NT2/D1 (cell line): ENCODE results near the gene PTPRN2.

Experiments used
- DNase-seq: peaks from one replicate; pipeline ENCODE4 v3.0.0-alpha.2; 2011; ENCODE audit warnings: low read depth, low spot score
- H3K27me3 ChIP-seq: 2 replicates; pipeline ENCODE4 v1.6.0; 2011; ENCODE audit warnings: mild to moderate bottlenecking; ENCODE audit not compliant: insufficient read length, insufficient read depth
- H3K36me3 ChIP-seq: 2 replicates; pipeline ENCODE4 v1.6.1; 2011; ENCODE audit warnings: mild to moderate bottlenecking, low read length, mixed read lengths; ENCODE audit not compliant: insufficient read depth, insufficient read length
- H3K4me1 ChIP-seq: 2 replicates; pipeline ENCODE4 v1.5.1; 2011; ENCODE audit not compliant: insufficient read depth, insufficient read length
- H3K4me3 ChIP-seq: 2 replicates; pipeline ENCODE4 v1.5.1; 2011; ENCODE audit warnings: low read depth; ENCODE audit not compliant: insufficient read length
- H3K9ac ChIP-seq: 2 replicates; pipeline ENCODE4 v1.6.0; 2011; ENCODE audit warnings: low read depth; ENCODE audit not compliant: insufficient read length
- H3K9me3 ChIP-seq: 2 replicates; pipeline ENCODE4 v1.5.1; 2011; ENCODE audit warnings: mild to moderate bottlenecking, low read length; ENCODE audit not compliant: insufficient read depth
- SUZ12 ChIP-seq: IDR thresholded peaks from 2 replicates; pipeline ENCODE4 v1.6.1; 2011; ENCODE audit not compliant: insufficient read length, insufficient read depth; ENCODE audit errors: extremely low read depth
- YY1 ChIP-seq: IDR thresholded peaks from 2 replicates; pipeline ENCODE4 v1.6.1; 2011; ENCODE audit not compliant: insufficient read length, insufficient read depth
- ZNF274 ChIP-seq: IDR thresholded peaks from 2 replicates; pipeline ENCODE4 v1.6.1; 2011; ENCODE audit warnings: mild to moderate bottlenecking, low read depth, low read length

The PTPRN2 gene

GRCh38 chr7:157556642-157556944 is 1031.0 kb downstream of the PTPRN2 start:
- Histone ChIP-seq H3K36me3 (no peaks in the 10 kb centered on the region), H3K9me3 (no peaks in the 10 kb centered on the region), H3K4me3 (no peak overlapping the region), H3K27me3 (no peaks in the 10 kb centered on the region), H3K9ac (no peak overlapping the region), H3K4me1 (no peaks in the 10 kb centered on the region)
- DNase-seq = no peak
- TF ChIP-seq ZNF274 (no peak), YY1 (no peak), SUZ12 (no peak)

GRCh38 chr7:157555944-157556641 is 1031.5 kb downstream of the PTPRN2 start:
- TF ChIP-seq YY1 (no peak), SUZ12 (no peak), ZNF274 (no peak)
- Histone ChIP-seq H3K4me3 (no peak overlapping the region), H3K9ac (no peak overlapping the region), H3K4me1 (no peaks in the 10 kb centered on the region), H3K9me3 (no peaks in the 10 kb centered on the region), H3K36me3 (no peaks in the 10 kb centered on the region), H3K27me3 (no peaks in the 10 kb centered on the region)
- DNase-seq = no peak

- Histone ChIP-seq H3K27me3 (no peaks in the 10 kb centered on the region), H3K9me3 (no peaks in the 10 kb centered on the region), H3K9ac (no peak overlapping the region), H3K4me3 (no peak overlapping the region), H3K4me1 (no peaks in the 10 kb centered on the region), H3K36me3 (no peaks in the 10 kb centered on the region)
- TF ChIP-seq SUZ12 (no peak), ZNF274 (no peak), YY1 (no peak)
- no peak for DNase-seq
Measured at GRCh38 chr7:157555313-157555712, 1032.3 kb downstream of the PTPRN2 start.

GRCh38 chr7:157554393-157555238 is 1033.0 kb downstream of the PTPRN2 start:
- Histone ChIP-seq H3K9me3 (no peaks in the 10 kb centered on the region), H3K4me1 (no peaks in the 10 kb centered on the region), H3K36me3 (no peaks in the 10 kb centered on the region), H3K4me3 (no peak overlapping the region), H3K9ac (no peak overlapping the region), H3K27me3 (no peaks in the 10 kb centered on the region)
- TF ChIP-seq SUZ12 (no peak), YY1 (no peak), ZNF274 (no peak)
- DNase-seq = no peak

GRCh38 chr7:157553256-157553655 is 1034.4 kb downstream of the PTPRN2 start:
- H3K9ac ChIP-seq = no peak overlapping the region
- H3K4me3 ChIP-seq = no peak overlapping the region
- no peak for TF ChIP-seq YY1
- no peak for TF ChIP-seq SUZ12
- no peak for TF ChIP-seq ZNF274
- no peak for DNase-seq
- H3K4me1 ChIP-seq = no peaks in the 10 kb centered on the region
- no peaks in the 10 kb centered on the region for H3K27me3 ChIP-seq
- H3K9me3 ChIP-seq = no peaks in the 10 kb centered on the region
- no peaks in the 10 kb centered on the region for H3K36me3 ChIP-seq

- DNase-seq = no peak
- Histone ChIP-seq H3K36me3 (no peaks in the 10 kb centered on the region), H3K9me3 (no peaks in the 10 kb centered on the region), H3K9ac (no peak overlapping the region), H3K27me3 (no peaks in the 10 kb centered on the region), H3K4me3 (no peak overlapping the region), H3K4me1 (no peaks in the 10 kb centered on the region)
- TF ChIP-seq ZNF274 (no peak), SUZ12 (no peak), YY1 (no peak)
Measured at GRCh38 chr7:157552295-157552993, 1035.2 kb downstream of the PTPRN2 start.
